CD4-positive, alpha-beta T cell treated with Interleukin-6 for 4 hours (primary cell): Measurements from ENCODE around the gene LRP5.

ENCODE experiments used
- DNase-seq: peaks from one replicate; pipeline ENCODE4 v3.0.0-alpha.2; 2020; ENCODE audit warnings: mixed read lengths

LRP5 gene

DNA sequence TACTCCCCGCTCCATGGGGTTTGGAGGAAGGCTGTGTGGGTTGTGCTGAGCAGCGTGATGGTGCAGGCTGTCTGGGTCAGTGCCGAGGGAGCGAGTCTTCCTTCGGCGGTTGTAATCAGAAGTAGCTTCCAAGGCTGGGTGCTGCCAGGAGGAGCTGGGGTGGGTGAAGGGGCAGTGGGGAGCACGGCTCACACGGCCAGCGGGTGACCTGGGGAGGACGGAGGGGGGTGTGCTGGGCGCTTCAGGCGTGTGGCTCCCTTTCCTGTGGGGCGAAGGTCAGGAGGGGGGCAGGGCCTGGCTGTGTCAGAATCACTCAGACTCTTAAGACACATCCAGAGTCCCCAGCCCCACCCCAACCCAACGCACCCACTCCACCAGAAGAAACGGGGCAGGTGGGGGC, 60.2 kb downstream of the LRP5 start:
- no peak for DNase-seq

DNA sequence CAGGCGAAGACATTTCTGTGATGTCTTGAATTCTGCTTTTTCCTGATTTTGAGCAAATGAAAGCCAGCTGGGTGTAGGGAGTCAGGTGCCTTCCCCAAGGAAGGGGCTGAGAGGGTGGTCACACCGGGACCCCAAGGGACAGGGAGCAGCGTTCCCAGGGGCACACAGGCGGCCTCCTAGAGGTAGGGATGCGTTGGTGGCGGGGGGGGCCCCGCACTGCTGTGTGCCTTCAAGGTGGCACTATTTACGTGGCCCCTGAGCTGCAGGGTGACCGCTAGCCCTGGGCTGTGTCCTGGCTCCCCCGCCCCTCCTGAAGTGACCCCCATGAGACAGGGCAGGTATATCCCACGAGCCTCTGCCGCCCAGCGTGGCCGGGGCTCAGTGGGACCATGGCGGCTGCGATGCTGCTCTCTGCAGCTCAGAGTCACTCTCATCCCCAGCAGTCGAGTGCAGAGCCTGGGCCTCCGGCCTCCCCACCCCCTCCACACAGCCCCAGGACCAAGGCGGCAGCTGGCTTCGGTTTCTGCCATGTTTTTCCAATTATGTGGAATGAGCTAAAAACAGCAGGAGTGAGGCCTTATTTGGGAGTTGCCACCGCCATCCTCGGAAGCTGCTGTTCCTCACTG, 60.9 kb downstream of the LRP5 start:
- no peak for DNase-seq

DNA sequence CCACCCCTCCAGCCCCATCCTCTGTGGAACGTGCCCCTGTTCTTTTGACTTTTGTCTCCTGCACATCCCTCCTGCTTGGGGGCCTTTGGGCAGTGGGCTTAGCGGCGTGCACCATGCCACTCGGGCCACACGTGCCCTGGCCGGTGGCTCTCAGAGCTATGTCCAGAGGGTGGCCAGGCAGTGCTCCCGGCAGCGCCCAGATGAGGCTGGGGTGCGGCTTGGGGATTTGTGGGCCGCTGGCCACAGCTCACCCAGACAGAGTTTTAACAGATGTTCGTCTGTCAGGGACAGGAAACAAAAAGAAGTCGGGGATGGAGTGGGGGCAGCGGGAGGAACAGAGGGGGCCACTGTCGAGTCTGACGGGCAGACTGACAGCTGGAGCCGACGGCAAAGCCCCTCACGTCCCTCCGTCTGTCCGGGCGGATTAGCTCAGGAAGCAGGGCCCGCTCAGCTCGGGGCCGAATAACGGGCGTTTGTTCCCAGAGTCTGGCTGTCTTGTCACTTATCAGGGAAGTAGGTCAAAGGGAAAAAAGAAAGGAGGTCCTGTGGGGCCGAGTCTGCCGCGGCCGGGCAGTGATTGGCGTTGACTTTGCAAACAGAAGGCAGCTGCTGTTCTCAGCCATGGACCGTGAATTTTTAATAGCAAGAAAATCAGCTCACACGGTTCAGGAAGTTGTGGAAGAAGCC, 61.6 kb downstream of the LRP5 start:
- DNase-seq, result no peak

DNA sequence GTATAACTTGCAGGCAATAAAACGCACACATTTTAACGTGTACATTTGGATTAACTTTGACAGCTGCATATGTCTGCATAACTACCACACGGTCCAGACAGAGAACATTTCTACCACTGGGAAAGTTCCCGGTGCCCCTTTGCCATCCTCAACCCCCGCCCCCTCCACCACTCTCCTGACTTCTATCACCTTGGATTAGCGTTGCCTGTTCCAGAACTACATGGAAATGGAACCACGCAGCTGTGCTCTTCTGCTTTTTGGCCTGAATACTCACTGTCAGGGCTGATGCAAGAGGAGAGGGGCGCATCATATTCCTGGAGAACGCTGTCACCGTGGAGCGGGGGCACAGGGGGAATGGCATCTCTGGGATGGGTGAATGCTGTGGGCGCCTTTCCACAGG, 62.1 kb downstream of the LRP5 start:
- no peak for DNase-seq

DNA sequence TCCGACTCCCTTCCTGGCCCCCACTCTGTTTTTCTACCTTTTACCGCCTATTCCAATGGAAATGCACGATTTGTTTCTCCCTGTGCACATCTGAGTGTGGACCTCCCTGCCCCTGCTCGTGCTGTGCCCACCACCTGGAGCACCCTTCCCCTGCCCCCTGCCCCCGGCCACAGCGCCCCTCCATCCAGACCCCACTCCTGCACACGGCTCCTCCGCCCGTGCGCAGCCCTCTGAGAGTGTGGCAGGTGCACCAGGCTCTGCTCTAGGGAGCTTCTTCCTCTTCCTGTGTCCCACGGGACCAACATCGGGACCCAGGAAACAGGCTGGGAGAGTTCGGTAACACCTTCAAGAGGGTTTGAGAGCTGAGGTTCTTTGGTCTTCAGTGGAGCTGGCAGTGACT, 62.9 kb downstream of the LRP5 start:
- DNase-seq, result no peak

DNA sequence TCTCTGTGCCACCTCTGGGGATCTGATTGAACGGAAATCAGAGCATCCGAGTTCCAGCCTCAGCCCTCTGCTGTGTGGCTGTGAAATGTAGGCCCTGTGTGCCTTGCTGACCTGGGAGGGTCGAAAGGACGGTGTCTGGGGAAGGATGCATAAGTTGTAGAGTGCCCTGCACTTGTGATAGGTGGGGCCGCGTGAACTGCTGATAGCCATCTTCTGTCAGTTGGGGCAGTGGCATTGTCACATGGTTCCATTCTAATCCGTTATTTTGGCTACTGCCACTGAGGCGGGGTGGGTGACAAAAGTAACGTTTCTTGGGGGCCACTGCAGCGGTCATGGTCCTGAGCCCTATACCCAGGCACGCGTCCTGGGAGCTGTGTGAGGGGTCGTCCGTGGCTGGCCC, 63.4 kb downstream of the LRP5 start:
- no peak for DNase-seq

DNA sequence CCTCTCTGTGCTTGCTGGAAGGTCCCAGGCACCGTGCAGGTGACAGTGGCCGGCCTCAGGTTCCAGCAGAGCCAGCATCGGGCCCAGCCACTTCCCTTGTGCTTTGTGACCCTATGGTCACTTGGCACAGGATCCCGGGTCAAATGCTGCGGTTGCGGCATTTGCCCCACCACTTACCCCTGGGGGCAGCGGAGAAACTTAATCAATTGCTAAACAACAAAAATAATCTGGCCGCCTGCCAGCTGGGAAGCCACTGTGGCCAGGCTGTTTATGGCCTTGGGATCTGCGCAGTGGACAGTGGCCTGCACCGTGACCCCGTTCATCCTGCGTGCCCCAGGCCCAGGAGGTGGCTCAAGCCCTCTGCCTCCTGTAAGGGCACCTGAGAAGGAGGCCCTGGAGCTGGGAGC, 65.0 kb downstream of the LRP5 start:
- DNase-seq, result no peak

DNA sequence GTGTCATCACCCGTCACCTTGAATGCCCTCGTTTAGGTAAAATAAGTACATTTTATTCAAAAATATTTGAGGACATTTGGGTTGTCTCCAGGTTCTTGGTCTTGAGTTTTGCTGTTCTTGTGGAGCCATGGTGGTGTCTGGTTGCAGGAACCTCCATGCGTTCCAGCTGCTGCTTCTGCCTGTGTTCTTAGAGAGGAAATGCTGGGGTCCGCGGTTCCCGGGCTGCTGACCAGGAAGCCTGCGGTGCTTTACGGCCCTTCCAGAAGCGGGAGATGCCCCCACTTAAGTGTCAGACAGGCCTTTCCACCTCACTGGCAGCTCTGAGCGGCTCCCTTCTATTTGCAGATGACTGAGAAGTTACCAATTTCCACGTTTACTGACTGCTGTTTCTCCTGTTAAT, 66.8 kb downstream of the LRP5 start:
- no peak for DNase-seq

DNA sequence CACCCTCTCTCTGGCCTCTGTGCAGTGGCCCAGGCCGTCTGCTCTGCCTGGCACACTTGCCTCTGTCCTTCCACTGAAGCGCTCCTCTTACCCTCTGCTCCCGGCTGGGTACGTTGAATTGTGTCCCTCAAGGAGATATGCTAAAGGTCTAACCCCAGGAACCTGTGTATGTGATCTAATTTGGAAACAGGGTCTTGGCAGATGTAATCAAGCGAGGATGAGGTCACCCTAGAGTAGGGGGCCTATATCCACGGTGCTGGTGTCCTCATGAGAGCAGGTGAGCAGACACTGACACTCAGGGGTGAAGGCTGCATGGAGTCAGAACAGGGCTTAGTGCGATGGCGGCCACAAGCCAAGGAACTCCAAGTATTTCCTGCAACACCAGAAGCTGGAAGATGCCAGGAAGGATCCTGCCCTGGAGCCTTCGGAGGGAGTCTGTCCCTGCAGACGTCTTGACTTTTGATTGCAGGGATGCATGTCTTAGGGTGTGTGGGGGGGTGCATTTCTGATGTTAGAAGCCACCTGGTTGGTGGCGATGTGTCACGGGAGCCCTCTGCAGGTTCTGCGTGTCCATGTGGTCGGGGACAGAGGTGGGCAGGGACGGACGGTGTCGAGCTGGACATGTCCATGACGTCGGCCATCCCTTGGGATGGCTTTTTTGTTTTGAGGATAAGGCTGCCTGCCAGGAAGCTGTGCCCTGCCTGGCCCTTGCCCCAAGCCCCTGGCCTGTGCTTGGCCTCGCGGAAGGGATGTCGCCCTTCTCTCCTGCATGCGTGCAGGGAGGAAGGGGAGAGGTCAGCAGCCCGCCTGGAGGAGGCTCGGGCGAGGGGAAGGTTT, 68.6 kb downstream of the LRP5 start:
- DNase-seq, result no peak

DNA sequence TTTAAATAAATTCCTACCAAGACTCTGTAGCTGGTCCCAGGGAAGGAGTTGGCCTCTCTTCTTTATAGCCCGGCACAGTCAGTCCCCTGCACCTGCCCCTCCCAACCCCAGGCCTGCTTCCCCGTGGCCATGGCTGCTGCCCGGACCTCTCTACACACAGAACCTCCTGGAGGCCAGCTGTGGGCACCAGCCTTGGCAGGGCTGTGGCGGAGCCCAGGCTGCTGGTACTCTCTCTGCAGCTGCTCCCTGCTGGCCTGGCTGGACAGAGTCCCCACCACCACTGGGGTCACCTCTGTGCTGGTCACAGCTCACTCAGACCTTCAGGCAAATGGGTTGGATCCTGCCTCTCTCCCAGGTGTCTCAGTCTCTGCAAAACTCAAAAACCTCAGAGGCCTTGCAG, 69.3 kb downstream of the LRP5 start:
- no peak for DNase-seq

DNA sequence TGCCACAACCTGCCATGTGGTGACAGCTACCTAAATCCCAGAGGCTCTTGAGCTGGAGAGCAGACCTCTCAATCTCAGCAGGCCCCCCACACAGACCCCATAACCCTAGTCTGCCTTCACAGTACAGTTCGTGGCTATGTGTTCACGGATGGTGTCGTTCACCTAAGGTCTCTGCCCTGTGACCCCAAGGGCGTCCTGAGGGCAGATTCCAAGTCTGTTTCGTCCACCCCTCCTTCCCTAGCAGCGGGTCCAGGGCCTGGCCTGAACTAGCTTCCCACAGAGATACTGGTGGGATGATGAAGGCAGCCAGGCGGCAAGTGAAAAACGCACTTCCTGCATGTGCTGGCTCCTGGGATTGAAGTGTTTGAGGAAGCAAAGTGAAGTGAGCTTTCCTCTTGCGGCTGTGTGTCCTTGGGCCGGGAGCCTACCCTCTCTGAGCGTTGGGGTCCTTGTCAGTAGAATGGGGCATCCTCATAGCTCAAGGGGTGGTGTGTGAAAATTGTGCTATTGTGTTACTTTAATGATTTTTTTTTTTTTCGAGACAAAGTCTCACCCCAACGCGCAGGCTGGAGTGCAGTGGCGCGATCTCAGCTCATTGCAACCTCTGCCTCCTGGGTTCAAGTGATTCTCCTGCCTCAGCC, 70.1 kb downstream of the LRP5 start:
- no peak for DNase-seq

DNA sequence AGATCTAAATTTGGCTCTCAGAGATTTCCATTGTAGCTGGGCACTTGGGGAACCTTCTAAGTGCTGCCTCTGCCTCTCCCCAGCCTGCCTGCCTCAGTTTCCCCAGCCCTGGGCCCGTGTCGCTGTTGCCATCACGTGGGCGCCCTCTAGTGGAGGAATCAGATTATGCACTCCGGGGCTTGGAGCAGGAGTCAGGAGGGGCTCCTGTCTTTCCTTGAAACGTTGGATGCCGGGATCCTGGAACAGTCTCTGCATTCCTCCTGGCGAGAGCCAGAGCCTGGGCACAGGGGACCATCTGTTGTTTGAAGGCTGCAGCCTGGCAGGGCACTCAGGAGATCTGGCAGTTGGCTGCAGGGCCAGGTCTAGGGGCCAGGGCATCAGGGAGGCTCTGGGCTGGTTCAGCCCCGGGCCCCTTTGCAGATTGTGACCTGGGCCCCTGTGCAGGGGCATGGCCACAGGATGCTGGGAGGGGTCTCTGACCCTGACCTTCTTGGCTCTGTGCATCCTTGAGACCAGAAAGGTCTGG, 71.6 kb downstream of the LRP5 start:
- DNase-seq, result peak; percentile 69

DNA sequence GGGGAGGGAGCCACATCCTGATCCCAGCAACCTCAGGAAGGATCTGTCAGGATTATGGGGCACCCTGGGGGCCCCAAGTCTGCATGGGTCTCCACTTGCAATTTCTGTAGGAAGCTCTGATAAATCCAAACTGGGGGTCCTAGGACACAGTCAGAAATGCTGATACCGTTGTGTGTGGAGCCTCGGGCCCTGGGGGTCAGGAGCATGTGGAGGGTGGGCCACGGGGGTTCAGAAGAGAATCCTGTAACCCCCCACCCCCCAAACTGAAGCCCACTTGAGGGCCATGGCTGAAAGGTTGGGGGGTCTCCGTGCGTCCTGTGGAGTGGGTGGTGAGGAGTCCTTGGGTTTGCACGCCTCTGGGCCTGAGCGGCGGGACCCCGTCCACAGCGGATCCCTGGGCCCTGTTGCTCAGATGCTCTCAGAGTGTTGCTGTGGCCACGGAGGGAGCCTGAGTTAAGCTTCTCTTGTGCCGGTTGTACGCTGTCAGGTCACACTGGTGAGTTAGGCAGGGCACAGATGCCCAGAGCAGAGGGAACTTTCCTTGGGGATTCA, 72.2 kb downstream of the LRP5 start:
- no peak for DNase-seq

DNA sequence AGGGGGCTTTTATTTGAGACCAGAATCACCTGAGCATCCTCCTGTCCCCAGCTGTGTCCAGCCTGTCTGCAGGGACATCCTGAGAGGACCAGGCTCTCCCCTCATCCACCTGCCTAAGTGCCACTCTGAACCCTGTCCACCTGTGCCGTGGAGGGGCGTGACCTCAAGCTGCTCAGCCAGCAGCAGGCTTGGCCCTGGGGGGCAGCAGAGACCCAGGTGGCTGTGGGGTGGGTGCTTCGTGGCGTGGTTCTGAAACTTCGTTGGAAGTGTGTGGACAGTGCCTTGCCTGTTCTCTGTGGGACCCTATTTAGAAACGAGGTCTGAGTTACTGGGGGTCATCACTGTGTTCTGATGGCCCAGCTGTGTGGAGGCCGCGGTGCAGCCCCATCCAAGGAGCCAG, 72.7 kb downstream of the LRP5 start:
- no peak for DNase-seq

DNA sequence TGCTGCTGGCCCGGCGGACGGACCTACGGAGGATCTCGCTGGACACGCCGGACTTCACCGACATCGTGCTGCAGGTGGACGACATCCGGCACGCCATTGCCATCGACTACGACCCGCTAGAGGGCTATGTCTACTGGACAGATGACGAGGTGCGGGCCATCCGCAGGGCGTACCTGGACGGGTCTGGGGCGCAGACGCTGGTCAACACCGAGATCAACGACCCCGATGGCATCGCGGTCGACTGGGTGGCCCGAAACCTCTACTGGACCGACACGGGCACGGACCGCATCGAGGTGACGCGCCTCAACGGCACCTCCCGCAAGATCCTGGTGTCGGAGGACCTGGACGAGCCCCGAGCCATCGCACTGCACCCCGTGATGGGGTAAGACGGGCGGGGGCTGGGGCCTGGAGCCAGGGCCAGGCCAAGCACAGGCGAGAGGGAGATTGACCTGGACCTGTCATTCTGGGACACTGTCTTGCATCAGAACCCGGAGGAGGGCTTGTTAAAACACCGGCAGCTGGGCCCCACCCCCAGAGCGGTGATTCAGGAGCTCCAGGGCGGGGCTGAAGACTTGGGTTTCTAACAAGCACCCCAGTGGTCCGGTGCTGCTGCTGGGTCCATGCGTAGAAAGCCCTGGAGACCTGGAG, 74.1 kb downstream of the LRP5 start:
- DNase-seq, result no peak

DNA sequence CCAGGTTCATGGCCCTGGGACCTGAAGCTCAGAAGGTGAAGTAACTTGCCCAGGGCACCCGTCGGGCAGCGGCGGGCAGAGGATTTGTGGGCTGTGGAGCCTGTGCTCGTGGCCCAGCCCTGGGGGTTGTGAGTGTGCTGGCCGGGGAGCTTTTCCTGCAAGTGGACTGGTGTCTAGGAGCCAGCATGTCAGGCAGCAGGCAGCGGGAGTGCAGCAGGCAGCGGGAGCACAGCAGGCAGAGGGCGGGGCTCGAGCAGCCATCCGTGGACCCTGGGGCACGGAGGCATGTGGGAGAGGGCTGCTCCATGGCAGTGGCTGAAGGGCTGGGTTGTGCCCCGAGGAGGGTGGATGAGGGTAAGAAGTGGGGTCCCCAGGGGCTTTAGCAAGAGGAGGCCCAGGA, 75.4 kb downstream of the LRP5 start:
- no peak for DNase-seq

DNA sequence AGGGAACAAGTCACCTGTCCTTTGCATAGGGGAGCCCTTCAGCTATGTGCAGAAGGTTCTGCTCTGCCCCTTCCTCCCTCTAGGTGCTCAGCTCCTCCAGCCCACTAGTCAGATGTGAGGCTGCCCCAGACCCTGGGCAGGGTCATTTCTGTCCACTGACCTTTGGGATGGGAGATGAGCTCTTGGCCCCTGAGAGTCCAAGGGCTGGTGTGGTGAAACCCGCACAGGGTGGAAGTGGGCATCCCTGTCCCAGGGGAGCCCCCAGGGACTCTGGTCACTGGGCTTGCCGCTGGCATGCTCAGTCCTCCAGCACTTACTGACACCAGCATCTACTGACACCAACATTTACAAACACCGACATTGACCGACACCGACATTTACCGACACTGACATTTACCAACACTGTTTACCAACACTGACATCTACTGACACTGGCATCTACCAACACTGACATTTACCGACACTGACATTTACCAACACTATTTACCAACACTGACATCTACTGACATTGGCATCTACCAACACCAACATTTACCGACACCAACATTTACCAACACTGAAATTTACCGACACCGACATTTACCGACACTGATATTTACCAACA, 76.3 kb downstream of the LRP5 start:
- DNase-seq, result no peak

DNA sequence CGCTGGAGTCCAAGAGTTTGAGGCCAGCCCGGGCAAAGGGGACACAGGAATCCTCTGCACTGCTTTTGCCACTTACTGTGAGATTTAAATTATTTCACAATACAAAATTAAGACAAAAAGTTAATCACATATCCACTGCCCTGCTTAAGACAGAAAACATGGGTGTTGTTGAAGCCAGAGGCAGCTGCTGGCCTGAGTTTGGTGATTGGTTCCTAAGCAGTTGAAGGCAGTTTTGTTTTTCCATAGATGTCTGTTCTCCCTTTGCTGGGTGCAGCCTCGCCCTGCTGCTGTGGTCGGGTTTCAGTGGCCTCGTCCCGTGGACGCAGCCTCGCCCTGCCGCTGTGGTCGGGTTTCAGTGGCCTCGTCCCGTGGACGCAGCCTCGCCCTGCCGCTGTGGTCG, 77.9 kb downstream of the LRP5 start:
- DNase-seq, result no peak

DNA sequence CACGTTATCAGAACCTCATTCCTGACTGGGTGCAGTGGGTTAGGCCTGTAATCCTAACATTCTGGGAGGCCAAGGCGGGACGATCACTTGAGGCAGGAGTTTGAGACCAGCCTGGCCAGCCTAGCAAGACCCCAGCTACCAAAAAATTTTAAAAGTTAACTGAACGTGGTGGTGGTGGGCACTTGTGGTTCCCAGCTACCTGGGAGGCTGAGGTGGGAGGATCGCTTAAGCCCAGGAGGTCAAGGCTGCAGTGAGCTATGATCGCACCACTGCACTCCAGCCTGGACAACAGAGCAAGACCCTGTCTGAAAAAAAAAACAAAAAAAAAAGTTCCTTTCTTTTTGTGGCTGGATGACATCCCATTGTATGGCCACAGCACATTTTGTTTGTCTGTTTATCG, 80.4 kb downstream of the LRP5 start:
- DNase-seq, result no peak

DNA sequence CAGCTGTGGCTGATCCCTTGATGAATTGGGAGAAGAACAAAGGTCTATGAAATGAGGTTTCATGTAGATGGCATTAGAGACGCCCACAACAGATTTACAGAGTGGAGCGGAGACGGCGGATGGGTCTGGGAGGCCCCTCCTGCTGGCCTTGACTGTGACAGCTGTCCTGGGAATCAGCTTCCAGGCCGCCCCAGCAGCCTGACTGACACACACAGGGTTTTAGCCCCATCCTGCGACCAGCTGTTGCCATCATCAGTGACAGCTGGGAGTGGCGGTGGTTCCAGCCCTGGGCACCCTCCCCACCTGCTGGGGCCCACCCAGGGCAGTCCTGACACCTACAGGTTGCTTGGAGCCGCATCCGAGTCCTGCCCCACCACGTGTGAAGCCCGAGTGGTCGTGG, 84.1 kb downstream of the LRP5 start:
- DNase-seq, result no peak

DNA sequence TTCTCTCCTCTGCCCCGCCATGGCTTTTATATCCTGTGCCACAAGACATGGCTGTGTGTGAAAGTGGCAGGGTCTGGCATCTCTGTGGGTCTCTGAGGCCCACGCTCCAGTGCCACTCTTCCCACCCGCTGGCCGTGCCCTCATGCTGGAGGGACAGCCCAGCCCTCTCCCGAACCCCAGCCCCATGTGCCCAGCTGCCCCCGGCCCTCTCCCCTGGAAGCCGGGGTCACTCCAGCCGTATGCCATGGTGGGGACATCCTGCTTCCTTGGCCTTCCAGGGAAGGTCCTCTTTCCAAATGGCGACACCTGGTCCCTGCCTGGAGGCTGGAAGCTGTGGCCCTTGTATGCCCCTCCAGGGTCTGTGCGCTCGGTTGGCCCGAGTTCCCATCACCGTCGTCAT, 84.9 kb downstream of the LRP5 start:
- no peak for DNase-seq
